Endodermal cell (in vitro differentiated cells): ENCODE data around the gene GAREM1. TPM values are rescaled to one million over a fixed set of nuclear protein-coding genes. Genes with fewer than 3 reads are reported as not detected.

Source experiments
- DNase-seq: peaks from one replicate; pipeline ENCODE4 v3.0.0-alpha.2; 2017
- H3K27ac ChIP-seq: 2 replicates; pipeline ENCODE4 v1.5.1; 2013; ENCODE audit warnings: mild to moderate bottlenecking, low read depth, low read length, moderate library complexity
- H3K27me3 ChIP-seq: 2 replicates; pipeline ENCODE4 v1.6.1; 2013; ENCODE audit warnings: mild to moderate bottlenecking, low read length, moderate library complexity; ENCODE audit not compliant: insufficient read depth, control insufficient read depth, poor library complexity, severe bottlenecking
- H3K36me3 ChIP-seq: 2 replicates; pipeline ENCODE4 v1.7.0; 2013; ENCODE audit warnings: mild to moderate bottlenecking, low read length, moderate library complexity; ENCODE audit not compliant: control insufficient read depth, insufficient read depth
- H3K4me1 ChIP-seq: one replicate; pipeline ENCODE4 v1.7.0; 2013; ENCODE audit warnings: low read length; ENCODE audit not compliant: control insufficient read depth, insufficient read depth
- H3K4me3 ChIP-seq: 2 replicates; pipeline ENCODE4 v1.5.1; 2013; ENCODE audit warnings: mild to moderate bottlenecking, low read length, moderate library complexity
- H3K9ac ChIP-seq: 2 replicates; pipeline ENCODE4 v1.6.1; 2013; ENCODE audit warnings: mild to moderate bottlenecking, low read length, moderate library complexity; ENCODE audit not compliant: poor library complexity, severe bottlenecking; ENCODE audit errors: extremely low read depth
- H3K9me3 ChIP-seq: 2 replicates; pipeline ENCODE4 v1.6.1; 2013; ENCODE audit warnings: mild to moderate bottlenecking, low read length, moderate library complexity; ENCODE audit not compliant: control insufficient read depth
- H3K27ac Mint-ChIP-seq: 2 replicates; pipeline ENCODE4 v1.8.0; 2020; ENCODE audit warnings: mixed read lengths
- H3K27me3 Mint-ChIP-seq: 2 replicates; pipeline ENCODE4 v1.8.0; 2021; ENCODE audit warnings: mild to moderate bottlenecking, mixed read lengths; ENCODE audit not compliant: insufficient read depth
- H3K36me3 Mint-ChIP-seq: 2 replicates; pipeline ENCODE4 v1.8.0; 2020; ENCODE audit warnings: low read depth, mixed read lengths
- H3K4me1 Mint-ChIP-seq: 2 replicates; pipeline ENCODE4 v1.8.0; 2020; ENCODE audit warnings: mixed read lengths
- H3K4me3 Mint-ChIP-seq: 2 replicates; pipeline ENCODE4 v1.8.0; 2020; ENCODE audit warnings: mild to moderate bottlenecking, moderate library complexity, mixed read lengths
- H3K9me3 Mint-ChIP-seq: 2 replicates; pipeline ENCODE4 v1.8.0; 2020; ENCODE audit warnings: mild to moderate bottlenecking, mixed read lengths
- CTCF ChIP-seq: fragments of 200-600 bp; sonication (generic); conservative IDR thresholded peaks from 2 replicates; pipeline ENCODE4 v1.5.0; 2021; ENCODE audit warnings: antibody characterized with exemption, mild to moderate bottlenecking
- WGBS, 2 experiments: methylation state at CpG; one replicate each; pipeline versions ENCODE4 v1.1.5 to v1.1.7; 2013; ENCODE audit warnings: missing lambda C conversion rate in 2 of 2, mixed read lengths in 1 of 2; ENCODE audit not compliant: insufficient coverage in 1 of 2, insufficient read length in 1 of 2; 5-methylcytosine and 5-hydroxymethylcytosine counted together
- total RNA-seq, 2 donors: library from RNA; stranded (reverse); fragmentation: NEBNext Ultra II Directional in 1 of 2; extraction: Animal tissue kit (Norgen Biotek cat#: 25700) in 1 of 2; gene quantifications; 2 replicates in 1 of 2; 3 replicates in 1 of 2; pipeline ENCODE4 v1.2.1, GENCODE V29; 2021

The GAREM1 gene
- total RNA-seq, 2 donors from 2014 or later = 9.2 to 9.4 TPM

GRCh38 chr18:32270341-32270740 lies 200.3 kb downstream of the GAREM1 start:
- Mint-ChIP-seq H3K27ac (peak overlapping the region; percentile 11), H3K36me3 (peaks cover 16% of the 10 kb centered on the region)
- 94 to 97% methylated on average over 8 of the region's 8 CpGs for WGBS, 2 experiments

GRCh38 chr18:32267463-32267862 lies 203.2 kb downstream of the GAREM1 start:
- no peak for TF ChIP-seq CTCF
- H3K36me3 ChIP-seq = peaks cover 7% of the 10 kb centered on the region
- DNase-seq = no peak
- H3K4me3 ChIP-seq = no peak overlapping the region
- peaks cover 16% of the 10 kb centered on the region for H3K36me3 Mint-ChIP-seq
- H3K9ac ChIP-seq = no peak overlapping the region
- H3K9me3 ChIP-seq = no peaks in the 10 kb centered on the region
- H3K27ac Mint-ChIP-seq = no peak overlapping the region
- H3K4me3 Mint-ChIP-seq = no peak overlapping the region
- 94 to 100% methylated on average over 4 of the region's 4 CpGs for WGBS, 2 experiments
- H3K4me1 Mint-ChIP-seq = peaks cover 7% of the 10 kb centered on the region
- H3K27ac ChIP-seq = no peak overlapping the region
- H3K27me3 Mint-ChIP-seq = no peaks in the 10 kb centered on the region
- no peaks in the 10 kb centered on the region for H3K9me3 Mint-ChIP-seq
- peaks cover 7% of the 10 kb centered on the region for H3K4me1 ChIP-seq
- no peaks in the 10 kb centered on the region for H3K27me3 ChIP-seq

More at GRCh38 chr18:32270341-32270740, 200.3 kb downstream of the GAREM1 start:
- Histone ChIP-seq H3K27ac (peak overlapping the region; percentile 12), H3K9ac (no peak overlapping the region), H3K27me3 (no peaks in the 10 kb centered on the region), H3K9me3 (no peaks in the 10 kb centered on the region), H3K36me3 (peaks cover 7% of the 10 kb centered on the region), H3K4me1 (no peaks in the 10 kb centered on the region), H3K4me3 (no peak overlapping the region)
- no peaks in the 10 kb centered on the region for H3K27me3 Mint-ChIP-seq
- DNase-seq = no peak
- H3K9me3 Mint-ChIP-seq = no peaks in the 10 kb centered on the region
- H3K4me1 Mint-ChIP-seq = peaks cover 6% of the 10 kb centered on the region
- H3K4me3 Mint-ChIP-seq = no peak overlapping the region
- TF ChIP-seq CTCF = no peak

GRCh38 chr18:32264401-32264800 lies 206.3 kb downstream of the GAREM1 start:
- Mint-ChIP-seq H3K4me3 (no peak overlapping the region), H3K27me3 (no peaks in the 10 kb centered on the region), H3K4me1 (peaks cover 8% of the 10 kb centered on the region), H3K36me3 (peaks cover 13% of the 10 kb centered on the region), H3K9me3 (no peaks in the 10 kb centered on the region), H3K27ac (no peak overlapping the region)
- 91% methylated on average over 2 of the region's 2 CpGs; no CpG with 5 or more reads in 1 of the 2 experiments for WGBS, 2 experiments
- peaks cover 6% of the 10 kb centered on the region for H3K36me3 ChIP-seq
- DNase-seq = no peak
- H3K4me1 ChIP-seq = peaks cover 14% of the 10 kb centered on the region
- no peaks in the 10 kb centered on the region for H3K9me3 ChIP-seq
- TF ChIP-seq CTCF = no peak
- no peak overlapping the region for H3K4me3 ChIP-seq
- no peak overlapping the region for H3K9ac ChIP-seq
- no peak overlapping the region for H3K27ac ChIP-seq
- no peaks in the 10 kb centered on the region for H3K27me3 ChIP-seq
